Epithelial cell of esophagus (primary cell): ENCODE data around the gene ZBTB16.

Experiments
- DNase-seq: peaks from one replicate; pipeline ENCODE4 v3.0.0; 2010; ENCODE audit warnings: low read depth
- H3K4me3 ChIP-seq: 2 replicates; pipeline ENCODE4 v1.5.1; 2011; ENCODE audit warnings: mild to moderate bottlenecking, low read length, control low read depth
- CTCF ChIP-seq: IDR thresholded peaks from 2 replicates; pipeline ENCODE4 v1.5.1; 2011; ENCODE audit warnings: low read depth, mild to moderate bottlenecking, low read length, control low read depth, inconsistent platforms; ENCODE audit not compliant: insufficient read depth; ENCODE audit errors: missing control alignments

ZBTB16 gene

GRCh38 chr11:114125959-114126358, 66.4 kb downstream of the ZBTB16 start:
- no peak for TF ChIP-seq CTCF

GRCh38 chr11:114128399-114128798, 68.9 kb downstream of the ZBTB16 start:
- H3K4me3 ChIP-seq, result no peak overlapping the region
- no peak for DNase-seq
- TF ChIP-seq CTCF, result no peak

More at GRCh38 chr11:114125959-114126358, 66.4 kb downstream of the ZBTB16 start:
- DNase-seq, result no peak
- H3K4me3 ChIP-seq, result no peak overlapping the region

- DNase-seq, result no peak
- TF ChIP-seq CTCF, result no peak
- H3K4me3 ChIP-seq, result no peak overlapping the region
These were observed 69.6 kb downstream of the ZBTB16 start for GRCh38 chr11:114129142-114129541.

DNA sequence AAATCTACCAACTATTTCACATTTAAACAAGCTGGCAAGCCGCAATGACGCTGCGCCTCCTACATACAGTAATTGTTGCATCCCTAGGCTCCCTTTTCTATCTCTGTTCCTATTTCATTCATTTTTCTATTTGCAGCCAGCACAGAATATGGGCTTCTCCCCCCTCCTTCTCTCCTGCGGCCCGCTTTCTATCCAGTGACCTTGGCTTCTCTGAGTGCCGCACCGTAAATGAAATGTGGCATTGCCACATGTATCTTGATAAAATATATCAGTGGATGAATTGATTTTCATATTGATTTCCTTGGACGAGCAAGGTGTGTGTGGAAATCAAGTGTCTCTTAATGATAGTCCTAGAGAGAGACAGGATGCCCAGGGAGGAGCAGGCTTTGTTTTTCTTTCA, 70.2 kb downstream of the ZBTB16 start:
- no peak overlapping the region for H3K4me3 ChIP-seq
- no peak for TF ChIP-seq CTCF
- no peak for DNase-seq

GRCh38 chr11:114130115-114130576, 70.6 kb downstream of the ZBTB16 start:
- TF ChIP-seq CTCF, result no peak
- peak; percentile 21 for DNase-seq
- H3K4me3 ChIP-seq, result no peak overlapping the region

- no peak for DNase-seq
- no peak for TF ChIP-seq CTCF
- H3K4me3 ChIP-seq, result no peak overlapping the region
These were observed 71.2 kb downstream of the ZBTB16 start for GRCh38 chr11:114130629-114131277.

DNA sequence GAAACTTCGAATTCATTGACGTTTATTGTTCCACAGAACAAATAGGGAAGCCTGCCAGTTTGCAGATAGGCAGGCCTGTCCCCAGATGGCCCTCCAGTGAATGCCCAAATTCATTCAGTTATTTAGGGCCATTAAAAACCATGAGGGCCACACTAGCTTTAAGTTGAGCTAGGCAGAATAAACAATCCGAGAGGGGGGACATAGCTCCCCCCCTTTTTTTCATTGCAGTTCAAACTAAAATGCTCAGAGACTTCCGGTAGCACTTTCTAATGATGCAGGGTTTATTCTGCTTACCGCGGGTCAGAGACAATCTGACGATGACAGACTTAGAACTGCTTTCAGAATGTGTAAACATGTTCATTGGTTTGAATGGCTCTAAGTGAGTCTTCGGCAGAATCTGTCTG, 72.0 kb downstream of the ZBTB16 start:
- no peak for TF ChIP-seq CTCF
- no peak for DNase-seq
- H3K4me3 ChIP-seq, result no peak overlapping the region
